ENCODE measurements around the gene SLC12A8.

GRCh38 chr3:125107861-125108567 is 104.5 kb downstream of the SLC12A8 start:
- TF ChIP-seq EP300 (IDR thresholded peaks at IDR 0.05; ENCODE audit: borderline replicate concordance) (no peak), MAX (IDR thresholded peaks at IDR 0.05) (no peak), CREB1 (IDR thresholded peaks at IDR 0.05; ENCODE audit: low read depth) (no peak), FOXM1 (IDR thresholded peaks at IDR 0.05; ENCODE audit: borderline replicate concordance, low read depth) (no peak), YY1 (IDR thresholded peaks at IDR 0.05; ENCODE audit: low read depth) (no peak)

All from Ishikawa (cell line).